HCT116 (cell line): ENCODE measurements around the gene TMEM30A. TPM values are rescaled to one million over a fixed set of nuclear protein-coding genes. Genes with fewer than 3 reads are reported as not detected.

Experiments
- ATAC-seq: fragments of 200-7000 bp; cut with Tn5 transposase; 2 replicates; pipeline ENCODE4 v1.9.1; 2020; ENCODE audit warnings: mild to moderate bottlenecking, moderate library complexity
- BruUV-seq: library from RNA; stranded (reverse); fragments of 400-500 nt; replicated peaks from 2 replicates; lab custom pipeline; 2021; lab: Mats Ljungman, UMichigan
- CTCF ChIA-PET: fragments of 300-600 bp; sonication (Branson Sonifier 250); formaldehyde crosslinking; loops from one replicate; lab custom pipeline; 2021; ENCODE audit warnings: antibody characterized with exemption; lab: Charles Lee
- POLR2A ChIA-PET: fragments of 300-600, 350-600 bp; sonication (Branson Sonifier 250); formaldehyde crosslinking; loops from one replicate; lab custom pipeline; 2021; ENCODE audit warnings: antibody characterized with exemption; lab: Charles Lee
- RAD21 ChIA-PET, 2 experiments: fragments of 300-600 bp; sonication (Branson Sonifier 250); formaldehyde crosslinking; loops; one replicate each; lab custom pipeline; 2023; ENCODE audit warnings: low total read pairs in 2 of 2; ENCODE audit not compliant: uncharacterized antibody in 2 of 2, unreplicated experiment in 2 of 2, low non-redundant PET in 1 of 2; lab: Charles Lee
- DNase-seq: peaks from one replicate; pipeline ENCODE4 v3.0.0-alpha.2; 2010; ENCODE audit warnings: low read depth, low spot score
- H2AFZ ChIP-seq: fragments of 200-600 bp; shearing (Covaris generic), sonication (generic); 2 replicates; pipeline ENCODE4 v1.6.1; 2017; ENCODE audit warnings: low read depth, mixed run types, mixed read lengths, antibody characterized with exemption, low read length; ENCODE audit not compliant: poor library complexity, severe bottlenecking
- H3K27ac ChIP-seq: 2 replicates; pipeline ENCODE4 v1.5.1; 2012; ENCODE audit warnings: low read depth, low read length
- H3K27me3 ChIP-seq: fragments of 200-600 bp; sonication (generic); 2 replicates; pipeline ENCODE4 v1.6.1; 2016; ENCODE audit warnings: mixed run types, low read length, mixed read lengths; ENCODE audit not compliant: insufficient read depth
- H3K36me3 ChIP-seq, 2 experiments: fragments of 200-500 bp in 1 of 2; fragments of 200-600 bp in 1 of 2; sonication (Bioruptor generic) in 1 of 2; sonication (generic) in 1 of 2; 2 replicates each; pipeline versions ENCODE4 v1.5.1 to v1.6.1; 2014 to 2016; ENCODE audit warnings: low read length in 2 of 2, inconsistent platforms in 1 of 2, mixed read lengths in 1 of 2, mixed run types in 1 of 2; ENCODE audit not compliant: insufficient read depth in 2 of 2, control insufficient read depth in 1 of 2
- H3K4me1 ChIP-seq, 2 experiments: fragments of 200-600 bp in 1 of 2; sonication (generic) in 1 of 2; 2 replicates each; pipeline versions ENCODE4 v1.5.1 to v1.6.1; 2012 to 2017; ENCODE audit warnings: low read length in 2 of 2, inconsistent platforms in 1 of 2, mild to moderate bottlenecking in 1 of 2, mixed read lengths in 1 of 2, mixed run types in 1 of 2, moderate library complexity in 1 of 2; ENCODE audit not compliant: insufficient read depth in 2 of 2, control insufficient read depth in 1 of 2
- H3K4me2 ChIP-seq: fragments of 200-600 bp; sonication (generic); 2 replicates; pipeline ENCODE4 v1.6.1; 2017; ENCODE audit warnings: mixed run types, low read length, mixed read lengths
- H3K4me3 ChIP-seq, 2 experiments: fragments of 200-600 bp in 1 of 2; sonication (generic) in 1 of 2; replicated peaks in 1 of 2; 2 replicates each; pipeline ENCODE4 v1.5.1; 2011 to 2016; ENCODE audit warnings: low read length in 2 of 2, control low read depth in 1 of 2, low read depth in 1 of 2, mild to moderate bottlenecking in 1 of 2, mixed read lengths in 1 of 2, mixed run types in 1 of 2
- H3K79me2 ChIP-seq: fragments of 200-600 bp; sonication (generic); 2 replicates; pipeline ENCODE4 v1.6.1; 2017; ENCODE audit warnings: mild to moderate bottlenecking, mixed run types, low read length, moderate library complexity, mixed read lengths; ENCODE audit not compliant: insufficient read depth
- H3K9ac ChIP-seq: fragments of 200-600 bp; sonication (generic); 2 replicates; pipeline ENCODE4 v1.6.1; 2016; ENCODE audit warnings: low read length, mixed read lengths
- H3K9me2 ChIP-seq: fragments of 200-600 bp; sonication (generic), shearing (Covaris generic); 2 replicates; pipeline ENCODE4 v1.6.1; 2017; ENCODE audit warnings: mixed run types, mild to moderate bottlenecking, moderate library complexity; ENCODE audit not compliant: insufficient read depth
- H3K9me3 ChIP-seq, 2 experiments: fragments of 200-500 bp in 1 of 2; fragments of 200-600 bp in 1 of 2; sonication (Bioruptor generic) in 1 of 2; sonication (generic) in 1 of 2; 2 replicates each; pipeline ENCODE4 v1.6.1; 2014 to 2017; ENCODE audit warnings: low read length in 2 of 2, mixed read lengths in 2 of 2, inconsistent platforms in 1 of 2, low read depth in 1 of 2, mild to moderate bottlenecking in 1 of 2, mixed run types in 1 of 2, moderate library complexity in 1 of 2; ENCODE audit not compliant: control insufficient read depth in 1 of 2, insufficient read depth in 1 of 2
- H4K20me1 ChIP-seq: fragments of 200-600 bp; sonication (generic), shearing (Covaris generic); 2 replicates; pipeline ENCODE4 v1.6.1; 2017; ENCODE audit warnings: mixed run types, mild to moderate bottlenecking, moderate library complexity; ENCODE audit not compliant: insufficient read depth
- CBX3 ChIP-seq: IDR thresholded peaks from 2 replicates; pipeline ENCODE4 v1.6.1; 2012; ENCODE audit warnings: low read depth
- CEBPB ChIP-seq: IDR thresholded peaks from 2 replicates; pipeline ENCODE4 v1.6.1; 2012; ENCODE audit warnings: low read depth
- EGR1 ChIP-seq: IDR thresholded peaks from 2 replicates; pipeline ENCODE4 v1.6.1; 2012; ENCODE audit warnings: low read depth
- EZH2 ChIP-seq: fragments of 200-600 bp; sonication (generic); IDR thresholded peaks from 2 replicates; pipeline ENCODE4 v1.6.1; 2017; ENCODE audit warnings: antibody characterized with exemption, mixed run types
- EZH2phosphoT487 ChIP-seq: fragments of 200-600 bp; IDR thresholded peaks from 2 replicates; pipeline ENCODE4 v1.6.1; 2018; ENCODE audit warnings: antibody characterized with exemption, borderline replicate concordance
- FOSL1 ChIP-seq: IDR thresholded peaks from 2 replicates; pipeline ENCODE4 v1.6.1; 2012; ENCODE audit warnings: low read depth
- JUND ChIP-seq: IDR thresholded peaks from 2 replicates; pipeline ENCODE4 v1.6.1; 2012
- POLR2A ChIP-seq: IDR thresholded peaks from 2 replicates; pipeline ENCODE4 v1.7.0; 2011; ENCODE audit warnings: borderline replicate concordance; ENCODE audit not compliant: insufficient read depth, insufficient read length; ENCODE audit errors: extremely low read depth
- POLR2AphosphoS5 ChIP-seq: IDR thresholded peaks from 2 replicates; pipeline ENCODE4 v1.6.1; 2011; ENCODE audit warnings: mild to moderate bottlenecking, low read depth, low read length, moderate library complexity
- RAD21 ChIP-seq: IDR thresholded peaks from 2 replicates; pipeline ENCODE4 v1.6.1; 2012; ENCODE audit warnings: low read depth, mild to moderate bottlenecking
- SP1 ChIP-seq: IDR thresholded peaks from 2 replicates; pipeline ENCODE4 v1.6.1; 2012; ENCODE audit warnings: low read depth
- SRF ChIP-seq: IDR thresholded peaks from 2 replicates; pipeline ENCODE4 v1.6.1; 2012; ENCODE audit warnings: low read depth
- TCF7L2 ChIP-seq: IDR thresholded peaks from 2 replicates; pipeline ENCODE4 v1.7.0; 2011; ENCODE audit warnings: borderline replicate concordance, inconsistent platforms; ENCODE audit not compliant: insufficient read depth, insufficient read length; ENCODE audit errors: extremely low read depth
- ZFX ChIP-seq: fragments of 450-650 bp; IDR thresholded peaks from 2 replicates; pipeline ENCODE4 v1.6.1; 2017
- intact Hi-C: fragments of 100-400 bp; cut with micrococcal nuclease; formaldehyde crosslinking; loops from 2 replicates; pipeline ENCODE4 v1.10.0; 2022
- total RNA-seq: library from RNA; stranded (reverse); gene quantifications from one replicate; pipeline ENCODE4 v1.2.1, GENCODE V29; 2021; ENCODE audit not compliant: unreplicated experiment
- TF ChIP-seq, protein P1 (sequence below): IDR thresholded peaks from 2 replicates; pipeline ENCODE4 v1.6.1; 2011; ENCODE audit warnings: mild to moderate bottlenecking, low read length, moderate library complexity; ENCODE audit not compliant: insufficient replicate concordance; ENCODE audit errors: extremely low read depth
- TF ChIP-seq, protein P2 (sequence below): IDR thresholded peaks from 2 replicates; pipeline ENCODE4 v1.6.1; 2012
- TF ChIP-seq, protein P3 (sequence below), 3 experiments: fragments of 200-600 bp in 1 of 3; sonication (generic) in 1 of 3; IDR thresholded peaks in 2 of 3; conservative IDR thresholded peaks in 1 of 3; 2 replicates each; pipeline ENCODE4 v1.5.1; 2012 to 2017; ENCODE audit warnings: low read depth in 2 of 3, low read length in 2 of 3, antibody characterized with exemption in 1 of 3, borderline replicate concordance in 1 of 3, control low read depth in 1 of 3, mild to moderate bottlenecking in 1 of 3, mixed read lengths in 1 of 3, mixed run types in 1 of 3, moderate library complexity in 1 of 3; ENCODE audit not compliant: insufficient read depth in 1 of 3

The TMEM30A gene
- total RNA-seq, 1 experiment from 2014 or later = 73.4 TPM

DNA sequence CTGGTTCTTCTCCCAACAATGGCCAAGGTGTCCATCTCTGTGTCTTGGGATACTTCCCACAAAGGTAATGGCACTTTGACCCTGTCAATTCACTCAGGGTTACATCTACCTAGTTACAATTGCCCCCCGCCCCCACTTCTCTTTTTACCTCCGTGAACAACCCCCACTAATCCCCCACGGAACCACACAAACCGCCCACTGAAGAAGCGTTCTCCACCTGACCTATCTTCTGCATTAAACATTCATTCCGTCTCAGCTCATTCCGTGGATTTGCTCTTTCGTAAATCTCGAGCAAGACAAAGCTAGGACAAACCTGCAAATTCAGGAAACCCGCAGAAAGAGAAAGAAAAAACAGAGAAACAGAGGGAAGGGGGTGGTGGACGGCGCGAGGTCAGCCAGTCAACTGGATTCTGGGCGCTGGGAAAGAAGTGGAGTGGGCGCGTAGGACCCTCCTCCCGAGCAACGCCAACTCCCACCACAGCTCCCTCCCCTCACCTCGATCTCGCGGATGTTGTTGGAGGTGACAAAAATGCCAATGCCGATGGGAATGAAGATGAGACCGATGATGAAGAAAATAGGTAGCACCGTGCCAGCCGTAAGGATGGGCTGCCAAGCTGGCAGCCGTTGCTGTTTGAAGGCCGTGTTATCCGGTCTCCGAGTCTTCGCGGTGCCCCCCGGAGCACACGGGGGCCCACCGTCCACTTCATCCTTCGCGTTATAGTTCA lies 523 bp downstream of the TMEM30A start:
- peak overlapping the region; percentile 86 to 98 for H3K4me3 ChIP-seq
- ChIA-PET POLR2A (interaction anchor here (1.1 to 1.5 kb wide), 2 partner anchors 12 to 14 kb away, joined by 3 read pairs; no protein-coding TSS in a partner anchor), CTCF (interaction anchor here (1.4 kb wide), 1 partner anchor 13 kb away, joined by 10 read pairs; no protein-coding TSS in a partner anchor), RAD21 (interaction anchor here in 1 of 2 experiments (0.6 kb wide), 1 partner anchor 264 kb away, joined by 7 read pairs; no protein-coding TSS in a partner anchor)
- H3K9me2 ChIP-seq = no peaks in the 10 kb centered on the region
- H3K9ac ChIP-seq = peak overlapping the region; percentile 81
- H3K4me1 ChIP-seq = peaks cover 6 to 19% of the 10 kb centered on the region in 2 experiments; a peak in 3 of 4 replicates
- intact Hi-C loops = no loop called here
- peak overlapping the region; percentile 90 for H3K4me2 ChIP-seq
- H3K79me2 ChIP-seq = peaks cover 62% of the 10 kb centered on the region
- H3K36me3 ChIP-seq = no peaks in the 10 kb centered on the region
- ATAC-seq (peak; percentile 43), DNase-seq (no peak)
- H4K20me1 ChIP-seq = no peaks in the 10 kb centered on the region
- no TSS peak for BruUV-seq
- H3K27ac ChIP-seq = peak overlapping the region; percentile 58
- H3K27me3 ChIP-seq = no peaks in the 10 kb centered on the region
- H3K9me3 ChIP-seq = no peaks in the 10 kb centered on the region
- H2AFZ ChIP-seq = no peak overlapping the region
- TF ChIP-seq ZFX (peak; percentile 53; the same call in 1 of the 2 replicates), POLR2A (no peak), FOSL1 (no peak)

DNA sequence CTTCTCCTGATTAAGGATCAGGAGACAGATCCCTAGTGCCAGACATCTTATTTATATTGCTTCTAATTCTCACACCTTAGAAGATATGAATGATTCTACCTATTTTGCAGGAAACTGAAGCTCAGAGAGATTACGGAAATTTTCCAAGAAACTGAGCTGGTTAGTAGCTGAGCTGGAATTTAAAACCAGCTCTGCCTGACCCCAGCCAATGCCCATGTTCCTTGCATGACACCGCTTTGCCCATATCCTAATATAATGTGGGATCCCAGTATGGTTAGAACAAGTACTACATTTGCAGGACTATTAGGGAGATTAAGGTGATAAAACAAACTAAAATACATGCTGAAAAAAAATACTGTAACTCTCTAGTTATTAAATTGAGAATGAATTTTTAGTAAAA lies 1.9 kb downstream of the TMEM30A start:
- DNase-seq (no peak), ATAC-seq (no peak)
- no peaks in the 10 kb centered on the region for H4K20me1 ChIP-seq
- ChIA-PET RAD21 (no interaction called here), CTCF (no interaction called here), POLR2A (no interaction called here)
- H3K36me3 ChIP-seq = no peaks in the 10 kb centered on the region
- no peaks in the 10 kb centered on the region for H3K9me3 ChIP-seq
- intact Hi-C loops = no loop called here
- H3K4me1 ChIP-seq = peaks cover 6 to 19% of the 10 kb centered on the region in 2 experiments; a peak in 3 of 4 replicates
- no peak overlapping the region; a peak in 1 of 4 replicates for H3K4me3 ChIP-seq
- H3K79me2 ChIP-seq = peaks cover 76% of the 10 kb centered on the region
- H3K9ac ChIP-seq = no peak overlapping the region
- no peaks in the 10 kb centered on the region for H3K27me3 ChIP-seq
- H3K9me2 ChIP-seq = no peaks in the 10 kb centered on the region
- no peak overlapping the region for H2AFZ ChIP-seq
- H3K27ac ChIP-seq = no peak overlapping the region
- H3K4me2 ChIP-seq = peak overlapping the region; percentile 90
- BruUV-seq = no TSS peak
- TF ChIP-seq POLR2AphosphoS5 (no peak), EZH2phosphoT487 (no peak), SP1 (no peak), RAD21 (no peak), EZH2 (no peak), TCF7L2 (no peak), EGR1 (no peak), SRF (no peak), JUND (no peak), CBX3 (no peak), CEBPB (no peak), ZFX (no peak)
- TF ChIP-seq, protein P1, sequence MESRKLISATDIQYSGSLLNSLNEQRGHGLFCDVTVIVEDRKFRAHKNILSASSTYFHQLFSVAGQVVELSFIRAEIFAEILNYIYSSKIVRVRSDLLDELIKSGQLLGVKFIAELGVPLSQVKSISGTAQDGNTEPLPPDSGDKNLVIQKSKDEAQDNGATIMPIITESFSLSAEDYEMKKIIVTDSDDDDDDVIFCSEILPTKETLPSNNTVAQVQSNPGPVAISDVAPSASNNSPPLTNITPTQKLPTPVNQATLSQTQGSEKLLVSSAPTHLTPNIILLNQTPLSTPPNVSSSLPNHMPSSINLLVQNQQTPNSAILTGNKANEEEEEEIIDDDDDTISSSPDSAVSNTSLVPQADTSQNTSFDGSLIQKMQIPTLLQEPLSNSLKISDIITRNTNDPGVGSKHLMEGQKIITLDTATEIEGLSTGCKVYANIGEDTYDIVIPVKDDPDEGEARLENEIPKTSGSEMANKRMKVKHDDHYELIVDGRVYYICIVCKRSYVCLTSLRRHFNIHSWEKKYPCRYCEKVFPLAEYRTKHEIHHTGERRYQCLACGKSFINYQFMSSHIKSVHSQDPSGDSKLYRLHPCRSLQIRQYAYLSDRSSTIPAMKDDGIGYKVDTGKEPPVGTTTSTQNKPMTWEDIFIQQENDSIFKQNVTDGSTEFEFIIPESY = no peak
- TF ChIP-seq, protein P2, sequence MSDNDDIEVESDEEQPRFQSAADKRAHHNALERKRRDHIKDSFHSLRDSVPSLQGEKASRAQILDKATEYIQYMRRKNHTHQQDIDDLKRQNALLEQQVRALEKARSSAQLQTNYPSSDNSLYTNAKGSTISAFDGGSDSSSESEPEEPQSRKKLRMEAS = no peak
- TF ChIP-seq, protein P3, sequence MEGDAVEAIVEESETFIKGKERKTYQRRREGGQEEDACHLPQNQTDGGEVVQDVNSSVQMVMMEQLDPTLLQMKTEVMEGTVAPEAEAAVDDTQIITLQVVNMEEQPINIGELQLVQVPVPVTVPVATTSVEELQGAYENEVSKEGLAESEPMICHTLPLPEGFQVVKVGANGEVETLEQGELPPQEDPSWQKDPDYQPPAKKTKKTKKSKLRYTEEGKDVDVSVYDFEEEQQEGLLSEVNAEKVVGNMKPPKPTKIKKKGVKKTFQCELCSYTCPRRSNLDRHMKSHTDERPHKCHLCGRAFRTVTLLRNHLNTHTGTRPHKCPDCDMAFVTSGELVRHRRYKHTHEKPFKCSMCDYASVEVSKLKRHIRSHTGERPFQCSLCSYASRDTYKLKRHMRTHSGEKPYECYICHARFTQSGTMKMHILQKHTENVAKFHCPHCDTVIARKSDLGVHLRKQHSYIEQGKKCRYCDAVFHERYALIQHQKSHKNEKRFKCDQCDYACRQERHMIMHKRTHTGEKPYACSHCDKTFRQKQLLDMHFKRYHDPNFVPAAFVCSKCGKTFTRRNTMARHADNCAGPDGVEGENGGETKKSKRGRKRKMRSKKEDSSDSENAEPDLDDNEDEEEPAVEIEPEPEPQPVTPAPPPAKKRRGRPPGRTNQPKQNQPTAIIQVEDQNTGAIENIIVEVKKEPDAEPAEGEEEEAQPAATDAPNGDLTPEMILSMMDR (IDR thresholded peaks at IDR 0.05 in 2 of 3, conservative IDR thresholded peaks at IDR 0.05 in 1 of 3; ENCODE audit: borderline replicate concordance in 1 of 3, insufficient read depth in 1 of 3, low read depth in 2 of 3, low read length in 2 of 3) = no peak
